Testis (tissue), 2 donors: ENCODE data around the gene VASH2.

Experiments
- CTCF ChIP-seq, 3 experiments: fragments of 450-650 bp in 2 of 3; fragments of 200-600 bp in 1 of 3; sonication (generic) in 1 of 3; IDR thresholded peaks; one replicate each; pipeline ENCODE4 v1.5.1; 2016 to 2019; ENCODE audit warnings: antibody characterized with exemption in 3 of 3, mild to moderate bottlenecking in 2 of 3, moderate library complexity in 1 of 3
- POLR2A ChIP-seq: fragments of 450-650 bp; IDR thresholded peaks from one replicate; pipeline ENCODE4 v1.6.1; 2017; ENCODE audit warnings: antibody characterized with exemption, mild to moderate bottlenecking, moderate library complexity

- TF ChIP-seq CTCF (IDR thresholded peaks at IDR 0.05), result no peak
- no peak for TF ChIP-seq POLR2A
Measured at GRCh38 chr1:212926372-212926771, 24.0 kb upstream of the VASH2 start.
